AG10803 (cell line): Measurements from ENCODE around the gene ZBTB9.

ENCODE experiments used
- DNase-seq: peaks from one replicate; pipeline ENCODE4 v3.0.0; 2010; ENCODE audit warnings: low read depth
- H3K4me3 ChIP-seq: 2 replicates; pipeline ENCODE4 v1.5.1; 2011; ENCODE audit warnings: mild to moderate bottlenecking, low read length, control low read depth
- TF ChIP-seq, protein P1 (sequence below): conservative IDR thresholded peaks from 2 replicates; pipeline ENCODE4 v1.5.1; 2011; ENCODE audit warnings: mild to moderate bottlenecking, low read length, control low read depth, inconsistent platforms

The ZBTB9 gene

GRCh38 chr6:33416386-33417127 lies 37.8 kb upstream of the ZBTB9 start:
- H3K4me3 ChIP-seq = peak overlapping the region; percentile 90
- DNase-seq = no peak
- TF ChIP-seq, protein P1, sequence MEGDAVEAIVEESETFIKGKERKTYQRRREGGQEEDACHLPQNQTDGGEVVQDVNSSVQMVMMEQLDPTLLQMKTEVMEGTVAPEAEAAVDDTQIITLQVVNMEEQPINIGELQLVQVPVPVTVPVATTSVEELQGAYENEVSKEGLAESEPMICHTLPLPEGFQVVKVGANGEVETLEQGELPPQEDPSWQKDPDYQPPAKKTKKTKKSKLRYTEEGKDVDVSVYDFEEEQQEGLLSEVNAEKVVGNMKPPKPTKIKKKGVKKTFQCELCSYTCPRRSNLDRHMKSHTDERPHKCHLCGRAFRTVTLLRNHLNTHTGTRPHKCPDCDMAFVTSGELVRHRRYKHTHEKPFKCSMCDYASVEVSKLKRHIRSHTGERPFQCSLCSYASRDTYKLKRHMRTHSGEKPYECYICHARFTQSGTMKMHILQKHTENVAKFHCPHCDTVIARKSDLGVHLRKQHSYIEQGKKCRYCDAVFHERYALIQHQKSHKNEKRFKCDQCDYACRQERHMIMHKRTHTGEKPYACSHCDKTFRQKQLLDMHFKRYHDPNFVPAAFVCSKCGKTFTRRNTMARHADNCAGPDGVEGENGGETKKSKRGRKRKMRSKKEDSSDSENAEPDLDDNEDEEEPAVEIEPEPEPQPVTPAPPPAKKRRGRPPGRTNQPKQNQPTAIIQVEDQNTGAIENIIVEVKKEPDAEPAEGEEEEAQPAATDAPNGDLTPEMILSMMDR = no peak

GRCh38 chr6:33417128-33417902 lies 37.1 kb upstream of the ZBTB9 start:
- peak overlapping the region; percentile 90 for H3K4me3 ChIP-seq
- peak; percentile 88 for DNase-seq
- TF ChIP-seq, protein P1 = no peak

- DNase-seq = peak; percentile 100
- peak within 1 kb of the TSS; percentile 90 for H3K4me3 ChIP-seq
- TF ChIP-seq, protein P1 = peak; percentile 32
These were observed 36.3 kb upstream of the ZBTB9 start, which contains the start of gene CUTA for GRCh38 chr6:33417903-33418689. Gene CUTA, minus strand, starts transcription at chr6:33418107. Its CDS starts 107 bp downstream, at chr6:33418000.

DNA sequence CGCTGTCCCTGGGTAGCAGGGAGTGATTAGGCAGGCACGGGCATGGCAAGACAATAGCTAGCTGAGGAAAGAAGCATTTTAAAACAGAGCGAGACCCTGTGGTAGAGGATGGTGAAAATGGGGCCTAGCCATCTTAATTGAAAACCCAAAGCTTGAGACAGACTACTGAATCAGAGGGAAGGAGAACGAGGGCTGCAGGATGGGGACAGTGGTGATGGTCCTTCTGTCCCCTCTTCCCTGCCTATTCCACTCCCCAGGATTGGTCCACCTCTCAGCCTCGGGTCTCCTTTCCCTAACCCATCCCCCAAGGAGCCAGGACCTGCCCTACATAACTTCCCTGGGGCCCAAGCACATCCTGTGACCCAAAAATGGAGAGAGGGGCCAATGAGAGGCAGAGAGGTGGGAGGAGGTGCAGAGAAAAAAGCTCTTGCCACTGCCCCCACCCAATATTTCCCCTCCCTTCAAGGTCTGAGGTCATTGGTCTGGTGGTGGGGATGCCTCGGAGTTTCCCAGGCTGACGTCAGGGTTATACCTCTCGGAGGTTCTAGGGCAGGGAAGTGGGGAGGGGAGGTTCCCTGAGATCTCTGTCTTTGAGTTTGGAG lies 35.6 kb upstream of the ZBTB9 start:
- TF ChIP-seq, protein P1 = no peak
- no peak for DNase-seq
- peak overlapping the region; percentile 57 for H3K4me3 ChIP-seq

DNA sequence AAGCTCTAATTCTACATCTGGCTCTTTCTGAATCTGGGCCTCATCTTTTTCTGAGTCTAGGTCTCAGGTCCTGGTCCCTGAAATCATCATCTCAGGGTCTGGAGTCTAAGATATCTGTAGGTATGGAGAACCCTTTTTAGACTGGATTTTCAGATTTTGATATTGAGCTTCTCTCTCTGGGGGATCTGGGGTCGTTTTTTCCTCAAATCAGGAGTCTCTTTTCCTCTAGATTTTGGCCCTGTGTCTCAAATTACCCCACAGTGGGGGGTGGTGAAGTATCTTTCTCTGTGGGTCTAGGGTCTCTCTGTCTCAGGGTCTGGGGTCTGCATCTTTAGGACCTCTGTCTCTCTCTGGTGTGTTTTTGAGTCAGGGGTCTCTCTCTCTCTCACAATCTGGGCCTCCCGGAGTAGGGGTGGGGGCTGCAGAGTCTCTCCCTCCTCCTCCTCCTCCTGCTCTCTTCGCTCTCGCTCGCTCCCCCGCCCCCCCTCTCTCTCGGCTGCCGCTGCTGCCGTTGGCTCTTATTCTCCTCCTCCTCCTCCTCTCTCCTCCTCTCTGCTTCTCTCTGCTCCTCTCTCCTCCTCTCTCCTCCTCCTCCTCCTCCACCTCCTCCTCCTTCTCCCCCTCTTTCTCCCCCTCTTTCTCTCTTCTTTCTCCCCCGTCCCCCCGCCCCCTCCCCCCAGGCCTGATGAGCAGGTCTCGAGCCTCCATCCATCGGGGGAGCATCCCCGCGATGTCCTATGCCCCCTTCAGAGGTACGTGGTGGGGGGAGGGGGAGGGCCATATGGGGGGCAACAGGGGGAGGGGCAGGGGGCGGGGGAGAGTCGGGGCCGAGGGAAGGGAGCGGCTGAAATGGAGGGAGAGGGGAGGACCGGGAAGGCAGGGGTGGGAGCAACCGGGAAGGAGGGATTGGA lies 34.5 kb upstream of the ZBTB9 start, which contains the start of gene SYNGAP1:
Gene SYNGAP1, plus strand, starts transcription at position 486 of the 911 bp plus-strand sequence. Its CDS starts 200 bp downstream, at position 686.
- peak; percentile 67 for DNase-seq
- TF ChIP-seq, protein P1 = no peak

More for the DNA sequence above, 34.5 kb upstream of the ZBTB9 start, which contains the start of gene SYNGAP1:
- peak within 1 kb of the TSS; percentile 65 for H3K4me3 ChIP-seq
